GM21737 (cell line): ENCODE results near the gene NTN4.
A peak's percentile ranks its signal among the peaks of the same experiment; 100 is the strongest.
"Not testable (repeated sequence)": the region's sequence is repeated elsewhere in the genome, so short reads cannot be mapped to it uniquely, and the experiment has no call there.

Experiments used
- ATAC-seq: cut with Tn5 transposase; IDR thresholded peaks from one replicate; pipeline ENCODE4 v1.9.1; 2021; ENCODE audit warnings: mild to moderate bottlenecking, moderate library complexity; ENCODE audit not compliant: unreplicated experiment

Gene NTN4

GRCh38 chr12:95756362-95756761 lies 34.2 kb downstream of the NTN4 start:
- no peak for ATAC-seq

DNA sequence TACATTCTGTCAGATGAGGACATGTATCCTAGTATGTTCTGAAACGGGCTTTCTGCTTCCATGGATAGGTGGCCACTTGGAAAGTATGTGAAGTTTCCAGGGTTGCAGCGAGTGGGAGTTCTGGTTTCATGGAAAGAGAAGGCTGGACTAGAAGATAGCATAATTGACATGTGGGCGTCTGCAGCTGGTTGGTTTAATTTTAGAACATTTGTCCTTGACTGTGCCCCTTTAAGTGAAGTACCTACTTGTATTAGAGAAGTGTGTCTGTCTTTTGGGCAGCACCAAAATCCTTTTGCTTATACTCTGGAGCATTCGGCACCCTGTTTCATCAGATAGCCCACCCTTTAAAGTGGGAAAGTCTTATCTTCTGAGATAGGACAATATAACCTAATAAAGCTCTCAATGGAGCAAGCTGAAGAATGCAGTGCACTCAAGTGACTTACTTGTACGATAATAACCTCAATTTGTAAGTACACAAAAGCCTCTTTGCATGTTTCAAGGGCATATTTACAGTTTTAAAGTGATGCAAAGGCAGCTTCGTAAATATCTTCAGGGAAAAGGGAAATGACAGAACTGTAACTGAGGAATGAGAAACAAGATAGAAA lies 35.2 kb downstream of the NTN4 start:
- ATAC-seq: no peak

DNA sequence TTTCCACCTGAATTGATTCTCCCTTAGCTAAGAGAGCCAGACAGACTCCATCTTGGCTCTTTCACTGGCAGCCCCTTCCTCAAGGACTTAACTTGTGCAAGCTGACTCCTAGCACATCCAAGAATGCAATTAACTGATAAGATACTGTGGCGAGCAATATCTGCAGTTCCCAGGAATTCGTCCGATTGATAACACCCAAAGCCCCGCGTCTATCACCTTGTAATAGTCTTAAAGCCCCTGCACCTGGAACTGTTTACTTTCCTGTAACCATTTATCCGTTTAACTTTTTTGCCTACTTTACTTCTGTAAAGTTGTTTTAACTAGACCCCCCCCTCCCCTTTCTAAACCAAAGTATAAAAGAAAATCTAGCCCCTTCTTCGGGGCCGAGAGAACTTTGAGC lies 44.5 kb downstream of the NTN4 start:
- not testable (repeated sequence) for ATAC-seq

DNA sequence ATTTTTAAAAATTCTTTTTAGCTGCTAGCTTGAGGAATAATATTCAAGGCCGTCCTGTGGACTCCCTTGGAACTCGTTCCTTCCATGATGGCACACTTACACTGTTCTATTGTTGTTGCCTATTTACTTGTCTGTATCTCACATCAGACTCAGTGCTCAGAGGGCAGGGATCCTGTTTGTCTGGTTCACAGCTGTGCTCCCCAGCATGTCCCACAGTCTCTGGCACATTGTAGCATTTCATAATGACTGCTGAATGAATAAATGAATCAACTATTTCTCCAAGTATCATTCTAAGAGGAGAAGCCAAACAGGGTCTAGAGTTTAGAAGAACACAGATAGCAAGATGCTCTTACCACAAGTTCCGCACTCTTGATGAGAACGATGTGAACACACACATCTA lies 48.0 kb downstream of the NTN4 start:
- no peak for ATAC-seq

DNA sequence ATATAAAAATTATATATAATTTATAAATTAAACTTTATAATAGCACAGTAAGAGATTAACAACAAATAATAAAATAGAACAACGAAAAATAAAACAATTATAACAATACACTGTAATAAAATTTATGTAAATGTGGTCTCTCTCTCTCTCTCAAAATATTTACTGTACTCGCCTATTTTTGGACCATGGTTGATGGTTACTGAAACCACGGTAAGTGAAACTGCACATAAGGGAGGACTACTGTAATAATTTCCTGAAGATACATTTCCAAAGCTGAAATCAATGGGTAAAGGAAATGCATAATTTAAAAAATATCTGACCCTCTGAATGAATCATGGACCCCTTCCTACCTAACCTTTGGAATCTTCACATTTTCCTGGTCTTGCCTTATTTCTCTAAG lies 48.9 kb downstream of the NTN4 start:
- no peak for ATAC-seq

- ATAC-seq: no peak
Measured at GRCh38 chr12:95740751-95741150, 49.8 kb downstream of the NTN4 start.

- no peak for ATAC-seq
Measured at GRCh38 chr12:95739561-95740313, 50.8 kb downstream of the NTN4 start.

GRCh38 chr12:95738024-95738611 lies 52.4 kb downstream of the NTN4 start:
- no peak for ATAC-seq

GRCh38 chr12:95736631-95737030 lies 53.9 kb downstream of the NTN4 start:
- no peak for ATAC-seq

DNA sequence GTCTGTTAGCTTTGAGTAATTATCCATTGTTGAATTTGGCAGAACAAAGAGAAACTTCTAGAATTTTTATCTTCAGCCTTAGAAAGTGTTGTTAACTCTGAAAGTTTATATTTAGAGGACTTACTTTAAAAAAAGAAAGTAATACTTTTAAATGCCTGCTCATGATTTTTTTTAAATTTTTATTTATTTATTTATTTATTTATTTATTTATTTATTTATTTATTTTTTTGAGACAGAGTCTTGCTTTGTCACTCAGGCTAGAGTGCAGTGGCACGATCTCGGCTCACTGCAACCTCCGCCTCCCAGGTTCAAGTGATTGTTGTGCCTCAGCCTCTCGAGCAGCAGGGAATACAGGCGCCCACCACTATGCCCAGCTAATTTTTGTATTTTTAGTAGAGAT lies 54.8 kb downstream of the NTN4 start:
- not testable (repeated sequence) for ATAC-seq

DNA sequence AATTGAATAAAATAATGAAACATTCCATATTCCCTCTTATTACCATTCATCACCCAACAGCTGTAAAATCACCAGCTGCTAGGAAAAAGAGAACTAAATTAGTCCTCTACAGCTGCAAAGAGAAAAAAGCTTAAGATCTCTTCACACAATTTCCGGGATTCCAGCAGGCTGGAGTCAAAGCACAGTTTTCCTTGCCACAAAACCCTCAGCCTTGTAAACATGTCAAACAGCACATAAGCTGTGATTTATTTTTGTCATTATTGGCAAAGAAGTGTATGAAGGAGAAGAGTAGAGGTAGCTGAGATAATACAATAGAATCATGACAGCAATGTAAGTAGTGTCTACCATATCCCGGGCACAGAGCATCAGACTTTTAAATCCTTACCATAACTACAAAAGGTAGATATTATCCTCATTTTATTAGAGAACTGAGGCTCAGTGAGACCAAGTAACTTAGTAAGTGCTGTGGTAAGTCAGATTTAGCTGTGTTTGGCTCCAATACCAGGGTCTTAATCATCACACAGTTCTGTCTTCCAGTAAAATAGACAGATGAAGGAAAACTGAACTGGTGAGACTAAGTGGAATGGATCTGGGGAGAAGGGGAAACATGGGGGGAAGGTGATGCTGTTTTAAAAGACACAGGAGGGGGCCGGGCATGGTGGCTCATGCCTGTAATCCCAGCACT lies 57.3 kb downstream of the NTN4 start:
- no peak for ATAC-seq

- ATAC-seq: peak; percentile 75
Measured at GRCh38 chr12:95731519-95731958, 59.0 kb downstream of the NTN4 start.

DNA sequence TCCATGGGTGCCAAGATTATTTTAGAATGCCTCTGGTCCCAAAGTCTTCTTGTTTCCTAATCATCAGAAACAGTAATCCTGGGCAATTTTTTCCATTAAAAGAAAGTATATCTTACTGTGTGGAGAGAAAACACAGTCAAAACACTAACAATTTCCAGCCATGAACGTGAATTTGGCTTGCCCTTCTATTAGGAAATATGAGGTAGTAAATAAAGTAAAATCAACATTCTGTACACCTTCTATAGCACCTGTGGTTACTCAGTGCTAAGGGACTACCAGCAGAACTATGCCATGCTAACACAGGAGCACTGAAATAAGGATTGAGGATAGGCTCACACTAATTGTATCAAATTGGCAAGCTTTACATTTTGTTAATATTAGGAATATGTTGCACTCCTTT lies 60.1 kb downstream of the NTN4 start:
- ATAC-seq: no peak

GRCh38 chr12:95726903-95727302 lies 63.7 kb downstream of the NTN4 start:
- no peak for ATAC-seq

GRCh38 chr12:95724767-95725166 lies 65.8 kb downstream of the NTN4 start:
- no peak for ATAC-seq

DNA sequence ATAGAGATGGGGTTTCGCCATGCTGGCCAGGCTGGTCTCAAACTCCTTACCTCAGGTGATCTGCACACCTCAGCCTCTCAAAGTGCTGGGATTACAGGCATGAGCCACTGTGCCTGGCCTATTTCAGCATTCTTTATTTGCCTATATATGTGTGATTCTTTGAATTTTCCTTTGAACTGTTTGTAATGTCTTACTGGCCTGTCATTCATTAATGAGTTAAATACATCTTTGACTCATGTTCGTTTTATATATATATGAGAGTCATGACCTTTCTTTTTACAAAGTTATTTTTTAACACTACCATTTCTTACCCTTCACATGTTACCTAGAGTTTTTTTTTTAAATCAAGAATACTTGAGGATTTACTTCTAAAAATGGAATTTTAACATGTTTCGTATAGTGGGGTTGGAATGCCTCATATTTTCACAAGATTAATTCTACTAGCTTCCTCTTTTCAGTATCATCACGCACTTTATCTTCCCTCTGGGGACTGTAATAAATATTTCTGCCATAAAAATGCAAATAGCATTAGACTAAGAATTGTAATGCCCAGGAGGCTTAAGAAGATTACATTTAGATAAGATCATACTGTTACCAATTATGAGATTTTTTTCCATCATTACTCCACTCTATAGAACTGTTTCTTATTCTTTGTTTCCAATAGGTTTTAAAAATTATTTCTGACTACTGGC lies 66.7 kb downstream of the NTN4 start:
- no peak for ATAC-seq

- ATAC-seq: no peak
Measured at GRCh38 chr12:95721320-95721719, 69.2 kb downstream of the NTN4 start.

DNA sequence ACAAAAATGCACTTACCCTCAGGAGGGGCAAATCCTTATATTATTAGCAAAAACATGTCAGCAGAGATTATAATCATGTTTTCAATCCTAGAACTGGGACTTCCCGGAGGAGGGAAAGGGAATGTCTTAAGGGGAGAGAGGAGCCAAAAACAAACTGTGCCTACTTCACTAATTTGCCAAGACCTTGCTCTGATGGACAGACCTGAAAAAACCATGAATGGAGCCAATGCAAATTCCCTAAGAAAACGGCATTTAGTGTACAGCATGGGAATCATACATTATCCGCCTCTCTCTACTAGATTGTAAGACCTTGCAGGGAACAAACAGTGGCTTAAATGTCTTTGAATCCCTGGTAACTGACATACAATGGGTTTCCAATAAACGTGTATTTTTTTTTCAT lies 70.4 kb downstream of the NTN4 start:
- ATAC-seq: no peak

GRCh38 chr12:95718772-95719171 lies 71.8 kb downstream of the NTN4 start:
- no peak for ATAC-seq

DNA sequence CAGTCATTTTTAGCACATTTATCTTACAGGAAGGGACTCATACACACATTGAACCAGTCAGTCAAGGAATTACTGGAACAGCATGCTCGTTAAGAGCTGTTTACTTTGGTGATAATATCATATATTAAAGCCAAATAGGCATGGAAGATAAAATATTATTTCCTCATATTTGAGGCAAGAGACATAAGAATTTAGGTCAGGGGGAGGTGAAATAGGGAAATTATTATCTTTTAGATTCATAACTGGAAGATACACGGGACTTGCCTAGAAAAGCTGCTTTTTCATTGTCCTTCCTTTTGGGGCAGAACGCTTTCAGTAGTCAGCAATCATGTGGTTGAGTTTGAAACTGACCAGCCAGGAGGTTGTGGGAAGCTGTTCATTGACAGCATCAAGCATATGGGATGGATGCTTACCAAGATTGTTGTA lies 72.5 kb downstream of the NTN4 start:
- no peak for ATAC-seq

GRCh38 chr12:95717316-95717928 lies 73.1 kb downstream of the NTN4 start:
- ATAC-seq: no peak
